ENCODE results near the gene GPR15LG.

GRCh38 chr10:84164442-84164841 lies 9.2 kb upstream of the GPR15LG start:
- no peak for TF ChIP-seq CTCF (conservative IDR thresholded peaks at IDR 0.05; ENCODE audit: low read depth in 2 of 2)
- no peak for TF ChIP-seq REST (IDR thresholded peaks at IDR 0.05; ENCODE audit: unreplicated experiment)
